K562 (cell line): ENCODE results near the gene NCAPG2. TPM values are rescaled to one million over a fixed set of nuclear protein-coding genes. Genes with fewer than 3 reads are reported as not detected.

Source experiments
- ATAC-seq: fragments of 200-7000 bp; cut with Tn5 transposase; 3 replicates; pipeline ENCODE4 v1.9.1; 2020; ENCODE audit warnings: moderate library complexity
- BruUV-seq: library from RNA; stranded (reverse); fragments of 400-500 nt; replicated peaks from 2 replicates; lab custom pipeline; 2021; lab: Mats Ljungman, UMichigan
- CTCF ChIA-PET: fragments of 300-600 bp; formaldehyde crosslinking; extraction: SDS; loops from one replicate; lab custom pipeline; 2021; ENCODE audit warnings: low intra/inter-chr PET ratio; lab: Yijun Ruan, JAX
- POLR2A ChIA-PET: fragments of 300-600, 350-650 bp; sonication (Branson Sonifier 250); formaldehyde crosslinking; extraction: SDS; loops from one replicate; lab custom pipeline; 2021; ENCODE audit warnings: antibody characterized with exemption, inconsistent platforms; lab: Yijun Ruan, JAX
- DNase-seq, 4 experiments: peaks; one replicate each; pipeline versions ENCODE4 v3.0.0 to v3.0.0-alpha.2; 2011 to 2018; ENCODE audit warnings: low spot score in 3 of 4, mixed read lengths in 3 of 4; ENCODE audit errors: extremely low read depth in 1 of 4
- FAIRE-seq: peaks from 2 replicates; lab custom pipeline; 2011; peaks lifted over from hg19 to GRCh38; lab: Jason Lieb, UNC
- H2AFZ ChIP-seq: 2 replicates; pipeline ENCODE4 v1.6.0; 2011; ENCODE audit warnings: low read depth, low read length, control low read depth, inconsistent platforms
- H3K27ac ChIP-seq: fragments of 200-600 bp; 3 replicates; pipeline ENCODE4 v1.8.0; 2011; ENCODE audit warnings: low read depth, mild to moderate bottlenecking, control low read depth, inconsistent platforms, low read length, moderate library complexity, mixed read lengths; ENCODE audit errors: extremely low read depth
- H3K27me3 ChIP-seq, 2 experiments: fragments of 300-600 bp in 1 of 2; 2 replicates in 1 of 2; 3 replicates in 1 of 2; pipeline versions ENCODE4 v1.6.0 to v1.8.0; 2011; ENCODE audit warnings: inconsistent platforms in 2 of 2, low read length in 2 of 2, mild to moderate bottlenecking in 1 of 2, mixed read lengths in 1 of 2, moderate library complexity in 1 of 2; ENCODE audit not compliant: control insufficient read depth in 2 of 2, insufficient read depth in 2 of 2
- H3K36me3 ChIP-seq: fragments of 300-600 bp; 3 replicates; pipeline ENCODE4 v1.8.0; 2011; ENCODE audit warnings: mild to moderate bottlenecking, low read length, inconsistent platforms; ENCODE audit not compliant: control insufficient read depth, insufficient read depth
- H3K4me1 ChIP-seq, 2 experiments: fragments of 200-600 bp in 1 of 2; replicated peaks in 1 of 2; 2 replicates in 1 of 2; 3 replicates in 1 of 2; pipeline versions ENCODE4 v1.5.1 to v1.8.0; 2011; ENCODE audit warnings: inconsistent platforms in 2 of 2, low read length in 2 of 2, mild to moderate bottlenecking in 1 of 2, mixed read lengths in 1 of 2, moderate library complexity in 1 of 2; ENCODE audit not compliant: control insufficient read depth in 2 of 2, insufficient read depth in 2 of 2
- H3K4me2 ChIP-seq: 2 replicates; pipeline ENCODE4 v1.6.1; 2011; ENCODE audit warnings: low read length, control low read depth, inconsistent platforms, mixed read lengths; ENCODE audit not compliant: insufficient read depth
- H3K4me3 ChIP-seq: fragments of 200-600 bp; sonication (generic), shearing (Covaris generic); 2 replicates; pipeline ENCODE4 v1.5.1; 2016; ENCODE audit warnings: control low read depth, inconsistent platforms
- H3K79me2 ChIP-seq: fragments of 200-600 bp; 3 replicates; pipeline ENCODE4 v1.8.0; 2011; ENCODE audit warnings: low read length, inconsistent platforms; ENCODE audit not compliant: control insufficient read depth, insufficient read depth
- H3K9ac ChIP-seq, 2 experiments: 2 replicates each; pipeline versions ENCODE4 v1.6.0 to v1.6.1; 2011; ENCODE audit warnings: low read depth in 2 of 2, low read length in 2 of 2, control low read depth in 1 of 2, inconsistent platforms in 1 of 2, mild to moderate bottlenecking in 1 of 2, mixed read lengths in 1 of 2; ENCODE audit not compliant: insufficient read depth in 1 of 2
- H3K9me1 ChIP-seq: one replicate; pipeline ENCODE4 v1.6.0; 2011; ENCODE audit warnings: inconsistent platforms, mild to moderate bottlenecking, low read length, moderate library complexity; ENCODE audit not compliant: control insufficient read depth, insufficient read depth
- H3K9me3 ChIP-seq: replicated peaks from 2 replicates; pipeline ENCODE4 v1.5.1; 2011; ENCODE audit warnings: low read depth, low read length, inconsistent platforms; ENCODE audit not compliant: control insufficient read depth, insufficient read depth
- H4K20me1 ChIP-seq: replicated peaks from 2 replicates; pipeline ENCODE4 v1.6.1; 2011; ENCODE audit warnings: low read length, inconsistent platforms, mixed read lengths; ENCODE audit not compliant: control insufficient read depth, insufficient read depth
- ARID1B ChIP-seq: fragments of 450-650 bp; IDR thresholded peaks from 2 replicates; pipeline ENCODE4 v1.6.1; 2016; ENCODE audit warnings: antibody characterized with exemption, mild to moderate bottlenecking, inconsistent platforms
- CC2D1A ChIP-seq: fragments of 450-650 bp; IDR thresholded peaks from 2 replicates; pipeline ENCODE4 v1.6.1; 2017; ENCODE audit warnings: mild to moderate bottlenecking
- CCAR2 ChIP-seq: fragments of 200-400 bp; formaldehyde crosslinking; IDR thresholded peaks from 2 replicates; pipeline ENCODE4 v1.6.1; 2017; ENCODE audit warnings: mild to moderate bottlenecking, low read depth, low read length
- DPF2 ChIP-seq: fragments of 450-650 bp; IDR thresholded peaks from 2 replicates; pipeline ENCODE4 v1.6.1; 2016
- EGR1 ChIP-seq: fragments of 450-650 bp; conservative IDR thresholded peaks from 2 replicates; pipeline ENCODE4 v1.6.1; 2017; ENCODE audit warnings: mild to moderate bottlenecking
- GTF2F1 ChIP-seq: IDR thresholded peaks from 2 replicates; pipeline ENCODE4 v1.6.1; 2011; ENCODE audit warnings: low read depth, low read length, improper control_type of control experiment
- HBP1 ChIP-seq: fragments of 450-650 bp; formaldehyde crosslinking; IDR thresholded peaks from 2 replicates; pipeline ENCODE4 v1.4.0; 2022; ENCODE audit warnings: missing genetic modification characterization
- NCOA1 ChIP-seq: fragments of 450-650 bp; IDR thresholded peaks from 2 replicates; pipeline ENCODE4 v1.6.1; 2016; ENCODE audit warnings: low read depth
- NR2C1 ChIP-seq, 2 experiments: fragments of 450-650 bp; IDR thresholded peaks; 2 replicates each; pipeline ENCODE4 v1.6.1; 2017; ENCODE audit warnings: mild to moderate bottlenecking in 2 of 2, antibody characterized with exemption in 1 of 2, inconsistent platforms in 1 of 2, missing compliant biosample characterization in 1 of 2, missing genetic modification characterization in 1 of 2
- POLR2B ChIP-seq: fragments of 450-650 bp; IDR thresholded peaks from 2 replicates; pipeline ENCODE4 v1.6.1; 2018; ENCODE audit warnings: low read depth; ENCODE audit not compliant: partially characterized antibody
- SETDB1 ChIP-seq: IDR thresholded peaks from one replicate; pipeline ENCODE4 v1.6.1; 2012; ENCODE audit warnings: low read length, control low read depth, inconsistent platforms
- SPI1 ChIP-seq: IDR thresholded peaks from 2 replicates; pipeline ENCODE4 v1.6.1; 2011; ENCODE audit warnings: low read depth, low read length, control low read depth, borderline replicate concordance
- SUPT5H ChIP-seq: fragments of 450-650 bp; IDR thresholded peaks from 2 replicates; pipeline ENCODE4 v1.6.1; 2016
- TRIM24 ChIP-seq, 2 experiments: fragments of 450-650 bp; IDR thresholded peaks; 2 replicates each; pipeline ENCODE4 v1.6.1; 2016
- VEZF1 ChIP-seq: fragments of 200-800 bp; sonication (Bioruptor generic); IDR thresholded peaks from 2 replicates; pipeline ENCODE4 v1.6.1; 2017; ENCODE audit warnings: missing genetic modification characterization, missing compliant biosample characterization
- ZNF740 ChIP-seq, 3 experiments: fragments of 200-800 bp in 1 of 3; sonication (Bioruptor generic) in 1 of 3; sonication (generic) in 1 of 3; formaldehyde crosslinking in 1 of 3; IDR thresholded peaks; 2 replicates each; pipeline versions ENCODE4 v1.6.1 to v1.8.0; 2016 to 2022; ENCODE audit warnings: mild to moderate bottlenecking in 2 of 3, missing compliant biosample characterization in 2 of 3, missing genetic modification characterization in 2 of 3, missing genetic modification reagents in 1 of 3
- WGBS: fragments of 100-300 bp; shearing (Covaris generic); methylation state at CpG from one replicate; pipeline ENCODE4 v1.1.6; 2016; ENCODE audit warnings: low coverage, mixed read lengths; ENCODE audit not compliant: insufficient coverage; ENCODE audit errors: missing lambda C conversion rate; 5-methylcytosine and 5-hydroxymethylcytosine counted together
- in situ Hi-C: fragments of 300-500 bp; cut with MboI; formaldehyde crosslinking; loops from 4 replicates; pipeline ENCODE4 v1.15.0; 2018; ENCODE audit warnings: inconsistent platforms, mixed read lengths
- intact Hi-C: fragments of 100-400 bp; cut with micrococcal nuclease; formaldehyde crosslinking; loops from 2 replicates; pipeline ENCODE4 v1.14.2; 2022
- polyA plus RNA-seq, 8 experiments: library from polyadenylated mRNA; depleted of rRNA in 4 of 8; stranded (reverse) in 5 of 8; unstranded in 3 of 8; fragments of >200 nt; fragmentation: Nextera tagmentation in 2 of 8; fragmentation: Illumina TruSeq in 1 of 8; extraction: Ambion mirVana in 2 of 8; extraction: Trizol in 1 of 8; gene quantifications; 2 replicates each; pipeline versions ENCODE4 v1.2.1 to v1.2.3, GENCODE V29; 2011 to 2014; ENCODE audit warnings: inconsistent platforms in 1 of 8, missing spikeins in 1 of 8
- total RNA-seq, 7 experiments: library from RNA; depleted of rRNA in 6 of 7; stranded (reverse); fragments of >200 nt in 6 of 7; fragmentation: Illumina TruSeq in 2 of 7; extraction: Trizol in 2 of 7; gene quantifications; 2 replicates each; pipeline versions ENCODE4 v1.2.1 to v1.2.3, GENCODE V29; 2011 to 2021; ENCODE audit warnings: low replicate concordance in 1 of 7

Gene NCAPG2
- total and polyA plus RNA-seq, 9 of the 15 experiments (the other 6 are each of a cell fraction or from before 2014, with no cell fraction given), result 21.5 to 127 (median 86.1) TPM

GRCh38 chr7:158609313-158609974 is 95.2 kb downstream of the NCAPG2 start:
- Histone ChIP-seq H3K4me1 (peaks cover 0 to under 1% of the 10 kb centered on the region in 2 experiments; a peak in 1 of 5 replicates), H3K9me1 (no peaks in the 10 kb centered on the region), H3K27me3 (no peaks in the 10 kb centered on the region), H3K27ac (no peak overlapping the region), H3K9me3 (no peaks in the 10 kb centered on the region), H3K36me3 (peaks cover 64% of the 10 kb centered on the region; the same call in 2 of the 3 replicates), H3K79me2 (no peaks in the 10 kb centered on the region), H2AFZ (no peak overlapping the region), H3K4me2 (no peak overlapping the region), H3K9ac (no peak overlapping the region), H4K20me1 (no peaks in the 10 kb centered on the region), H3K4me3 (no peak overlapping the region)
- CTCF ChIA-PET, result no interaction called here
- TF ChIP-seq GTF2F1 (no peak), NR2C1 (IDR thresholded peaks at IDR 0.05) (no peak), NR2C1 (tag; IDR thresholded peaks at IDR 0.05) (no peak), POLR2B (peak; percentile 57), HBP1 (0 out of 2 replicates have a peak, but pooled peaks have one; percentile 11), DPF2 (peak; percentile 46; the same call in 1 of the 2 replicates), NCOA1 (no peak), ARID1B (0 out of 2 replicates have a peak, but pooled peaks have one; percentile 6), CCAR2 (0 out of 2 replicates have a peak, but pooled peaks have one; percentile 18), SPI1 (peak; percentile 29; the same call in 1 of the 2 replicates), VEZF1 (CRISPR knock-in tag) (peak; percentile 37), EGR1 (peak; percentile 94), CC2D1A (0 out of 2 replicates have a peak, but pooled peaks have one; percentile 13), ZNF740 (CRISPR knock-in tag; IDR thresholded peaks at IDR 0.05) (0 out of 2 replicates have a peak, but pooled peaks have one; percentile 55), ZNF740 (tag; IDR thresholded peaks at IDR 0.05) (no peak), TRIM24 (IDR thresholded peaks at IDR 0.05) (0 out of 4 replicates have a peak, but pooled peaks of 1 of the 2 experiments have one; percentile 26), SETDB1 (no peak), SUPT5H (peak; percentile 66; the same call in 1 of the 2 replicates)
- POLR2A ChIA-PET, result interaction anchor here (2.6 kb wide), 1 partner anchor 8 kb away, joined by 10 read pairs; no protein-coding TSS in a partner anchor
- BruUV-seq, result no TSS peak
- WGBS, result 70% methylated on average over 4 of the region's 7 CpGs
- intact Hi-C loops, result no loop called here
- DNase-seq, result peak in 2 of 4 experiments; percentile 42 to 50
- ATAC-seq, result peak; percentile 17; the same call in 2 of the 3 replicates
- in situ Hi-C loops, result no loop called here
- FAIRE-seq, result no peak
